ENCODE measurements around the gene HERC4. TPM values are rescaled to one million over a fixed set of nuclear protein-coding genes. Genes with fewer than 3 reads are reported as not detected.

The HERC4 gene
- total and polyA plus RNA-seq, 7 experiments from 2014 or later = 21.2 to 113 (median 71.6) TPM

DNA sequence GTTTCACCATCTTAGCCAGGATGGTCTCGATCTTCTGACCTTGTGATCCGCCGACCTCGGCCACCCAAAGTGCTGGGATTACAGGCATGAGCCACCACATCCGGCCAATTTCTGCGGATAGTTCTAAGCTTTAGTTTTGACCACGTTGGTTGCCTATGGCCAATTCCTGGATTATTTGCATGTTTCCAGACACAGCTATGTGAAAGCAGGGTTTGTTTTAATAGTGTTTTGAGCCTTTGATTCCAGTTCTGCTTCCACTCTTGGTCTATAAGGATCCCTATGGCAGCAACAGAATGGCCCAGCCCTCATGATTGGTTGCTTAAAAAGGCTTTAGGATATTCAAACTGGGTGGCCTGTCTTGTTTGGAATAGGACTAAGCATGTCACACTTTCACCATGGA lies 171.5 kb downstream of the HERC4 start:
- ATAC-seq (no peak), DNase-seq (no peak)
- H3K4me3 ChIP-seq (ENCODE audit: low read length) = no peak overlapping the region
- POLR2A ChIA-PET = no interaction called here
- Mint-ChIP-seq H3K4me1 (peaks cover 6 to 53% (median 33%) of the 10 kb centered on the region in 7 donors), H3K9me3 (no peaks in the 10 kb centered on the region), H3K36me3 (peaks cover 6 to 57% (median 40%) of the 10 kb centered on the region in 5 donors), H3K4me3 (no peak overlapping the region), H3K27ac (no peak overlapping the region), H3K27me3 (no peaks in the 10 kb centered on the region)
- CTCF ChIA-PET = no interaction called here
- intact Hi-C loops (cut with micrococcal nuclease) = no loop called here
- H3K9me3 ChIP-seq (ENCODE audit: control insufficient read depth in 2 of 3, low read length in 3 of 3) = no peaks in the 10 kb centered on the region
- peaks cover 0 to 4% of the 10 kb centered on the region in 2 donors for H3K4me1 ChIP-seq (ENCODE audit: control insufficient read depth in 2 of 2, insufficient read depth in 2 of 2, low read length in 2 of 2)
- peaks cover 7 to 70% (median 21%) of the 10 kb centered on the region in 3 experiments for H3K36me3 ChIP-seq (ENCODE audit: control insufficient read depth in 2 of 3, insufficient read depth in 3 of 3, low read length in 3 of 3)
- no peak overlapping the region for H3K27ac ChIP-seq (ENCODE audit: low read depth, low read length)
- no peaks in the 10 kb centered on the region for H3K27me3 ChIP-seq (ENCODE audit: control insufficient read depth in 2 of 2, insufficient read depth in 2 of 2, low read length in 2 of 2)

DNA sequence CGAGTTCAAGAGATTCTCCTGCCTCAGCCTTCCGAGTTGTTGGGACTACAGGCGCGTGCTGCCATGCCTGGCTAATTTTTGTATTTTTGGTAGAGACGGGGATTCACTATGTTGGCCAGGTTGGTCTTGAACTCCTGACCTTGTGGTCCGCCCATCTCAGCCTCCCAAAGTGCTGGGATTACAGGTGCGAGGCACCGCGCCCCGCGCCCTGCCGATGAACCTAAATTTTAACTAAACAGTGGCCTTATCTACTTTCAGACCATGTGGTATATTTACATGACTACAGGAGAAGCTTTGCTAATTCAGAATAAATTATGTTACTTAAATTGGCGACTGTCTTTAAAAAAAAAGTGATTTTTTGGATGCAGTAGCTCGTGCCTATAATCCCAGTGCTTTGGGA lies 181.4 kb downstream of the HERC4 start:
- Histone ChIP-seq H3K4me3 (ENCODE audit: low read length) (no peak overlapping the region), H3K9me3 (ENCODE audit: control insufficient read depth in 2 of 3, low read length in 3 of 3) (no peaks in the 10 kb centered on the region), H3K36me3 (ENCODE audit: control insufficient read depth in 2 of 3, insufficient read depth in 3 of 3, low read length in 3 of 3) (peaks cover 9 to 74% (median 26%) of the 10 kb centered on the region in 3 experiments), H3K4me1 (ENCODE audit: control insufficient read depth in 2 of 2, insufficient read depth in 2 of 2, low read length in 2 of 2) (peaks cover 0 to 2% of the 10 kb centered on the region in 2 donors), H3K27ac (ENCODE audit: low read depth, low read length) (no peak overlapping the region), H3K27me3 (ENCODE audit: control insufficient read depth in 2 of 2, insufficient read depth in 2 of 2, low read length in 2 of 2) (no peaks in the 10 kb centered on the region)
- ATAC-seq (no peak), DNase-seq (no peak)
- intact Hi-C loops (cut with micrococcal nuclease) = no loop called here
- H3K27ac Mint-ChIP-seq = no peak overlapping the region
- peaks cover 11 to 40% (median 31%) of the 10 kb centered on the region in 7 donors for H3K4me1 Mint-ChIP-seq
- H3K36me3 Mint-ChIP-seq = peaks cover 3 to 35% (median 24%) of the 10 kb centered on the region in 5 donors
- ChIA-PET CTCF (no interaction called here), POLR2A (interaction anchor here (1.2 to 1.6 kb wide), 2 partner anchors 8 to 14 kb away, joined by 3 to 4 read pairs; no protein-coding TSS in a partner anchor)
- H3K9me3 Mint-ChIP-seq = no peaks in the 10 kb centered on the region
- H3K4me3 Mint-ChIP-seq = peak overlapping the region in 1 of 10 donors; percentile 32
- H3K27me3 Mint-ChIP-seq = no peaks in the 10 kb centered on the region

- Mint-ChIP-seq H3K4me1 (peaks cover 31 to 47% (median 40%) of the 10 kb centered on the region in 7 donors), H3K9me3 (peaks cover 0 to 3% (median 0%) of the 10 kb centered on the region in 11 donors), H3K36me3 (peaks cover 3 to 27% (median 25%) of the 10 kb centered on the region in 5 donors), H3K27me3 (peaks cover 0 to 5% (median 0%) of the 10 kb centered on the region in 5 donors), H3K27ac (peak overlapping the region; percentile 90 to 98 (median 94)), H3K4me3 (peak overlapping the region; percentile 86 to 98 (median 92))
- DNase-seq = peak; percentile 62 to 82 (median 77)
- peak; percentile 76 for ATAC-seq
- Histone ChIP-seq H3K4me3 (ENCODE audit: low read length) (peak overlapping the region; percentile 75), H3K4me1 (ENCODE audit: control insufficient read depth in 2 of 2, insufficient read depth in 2 of 2, low read length in 2 of 2) (peaks cover 12 to 16% of the 10 kb centered on the region in 2 donors), H3K27me3 (ENCODE audit: control insufficient read depth in 2 of 2, insufficient read depth in 2 of 2, low read length in 2 of 2) (no peaks in the 10 kb centered on the region), H3K9me3 (ENCODE audit: control insufficient read depth in 2 of 3, low read length in 3 of 3) (no peaks in the 10 kb centered on the region), H3K36me3 (ENCODE audit: control insufficient read depth in 2 of 3, insufficient read depth in 3 of 3, low read length in 3 of 3) (peaks cover 9 to 31% (median 15%) of the 10 kb centered on the region in 3 experiments), H3K27ac (ENCODE audit: low read depth, low read length) (peak overlapping the region; percentile 83)
- intact Hi-C loops (cut with micrococcal nuclease) = loop anchor here (1.0 to 10.0 kb wide), 17 partner anchors 16 to 1240 kb away; partner anchors contain the start of genes CCAR1 (in 2 of the 2), RUFY2 (in 2 of the 2), VPS26A (in 2 of the 2) and DDX21 (in 1 of the 2)
- POLR2A ChIA-PET = interaction anchor here (0.8 to 7.4 kb wide), 8 partner anchors 9 to 449 kb away, joined by 3 to 54 read pairs (median 7); partner anchors contain the start of genes HERC4, HNRNPH3 and PBLD
- CTCF ChIA-PET = interaction anchor here (0.6 to 1.5 kb wide), 4 partner anchors 8 to 97 kb away, joined by 3 to 8 read pairs (median 4); no protein-coding TSS in a partner anchor
These were observed 190.0 kb downstream of the HERC4 start for GRCh38 chr10:67884842-67885670.

DNA sequence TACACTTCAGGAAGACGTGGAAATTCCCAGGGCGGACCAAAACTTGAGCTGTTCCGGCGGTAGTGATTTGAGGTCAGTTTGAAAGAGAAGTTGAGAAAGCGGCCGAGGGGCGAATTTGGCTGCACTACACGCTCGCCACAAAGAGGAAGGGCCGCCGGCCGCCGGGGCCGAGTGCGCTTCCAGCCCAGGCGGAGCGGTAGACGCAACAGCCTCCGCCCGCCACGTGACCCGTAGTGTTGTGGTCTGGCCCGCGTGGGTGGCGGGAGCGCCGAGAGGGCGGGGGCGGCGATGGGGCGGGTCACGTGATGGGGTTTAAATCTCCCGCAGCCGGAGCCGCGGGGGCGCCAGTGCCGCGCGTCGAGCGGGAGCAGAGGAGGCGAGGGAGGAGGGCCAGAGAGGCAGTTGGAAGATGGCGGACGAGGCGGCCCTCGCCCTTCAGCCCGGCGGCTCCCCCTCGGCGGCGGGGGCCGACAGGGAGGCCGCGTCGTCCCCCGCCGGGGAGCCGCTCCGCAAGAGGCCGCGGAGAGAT lies 190.7 kb downstream of the HERC4 start, which contains the start of gene SIRT1:
SIRT1 (plus strand) TSS at position 344 of the 529 bp plus-strand sequence; CDS start at position 410, 66 bp downstream.
- Mint-ChIP-seq H3K36me3 (peaks cover 0 to 22% (median 21%) of the 10 kb centered on the region in 5 donors), H3K27me3 (peaks cover 0 to 5% (median 0%) of the 10 kb centered on the region in 5 donors), H3K4me3 (peak within 1 kb of the TSS; percentile 86 to 98 (median 95)), H3K27ac (peak within 1 kb of the TSS; percentile 90 to 98 (median 95)), H3K9me3 (peaks cover 0 to 3% (median 0%) of the 10 kb centered on the region in 11 donors), H3K4me1 (peaks cover 27 to 43% (median 35%) of the 10 kb centered on the region in 7 donors)
- no peaks in the 10 kb centered on the region for H3K27me3 ChIP-seq (ENCODE audit: control insufficient read depth in 2 of 2, insufficient read depth in 2 of 2, low read length in 2 of 2)
- peaks cover 12 to 16% of the 10 kb centered on the region in 2 donors for H3K4me1 ChIP-seq (ENCODE audit: control insufficient read depth in 2 of 2, insufficient read depth in 2 of 2, low read length in 2 of 2)
- peak within 1 kb of the TSS; percentile 83 for H3K27ac ChIP-seq (ENCODE audit: low read depth, low read length)
- DNase-seq = peak; percentile 87 to 95 (median 90)
- H3K4me3 ChIP-seq (ENCODE audit: low read length) = peak within 1 kb of the TSS; percentile 75
- intact Hi-C loops (cut with micrococcal nuclease) = loop anchor here (1.0 to 10.0 kb wide), 14 partner anchors 16 to 1240 kb away; partner anchors contain the start of genes CCAR1 (in 2 of the 2), VPS26A (in 2 of the 2), DDX21 (in 1 of the 2) and HERC4 (in 1 of the 2)
- ChIA-PET POLR2A (interaction anchor here (1.0 to 7.4 kb wide), 9 partner anchors 28 to 526 kb away, joined by 3 to 54 read pairs (median 3); partner anchors contain the start of genes HERC4, HNRNPH3 and PBLD), CTCF (interaction anchor here (0.9 to 1.5 kb wide), 2 partner anchors 11 to 96 kb away, joined by 3 to 6 read pairs; no protein-coding TSS in a partner anchor)
- no peaks in the 10 kb centered on the region for H3K9me3 ChIP-seq (ENCODE audit: control insufficient read depth in 2 of 3, low read length in 3 of 3)
- H3K36me3 ChIP-seq (ENCODE audit: control insufficient read depth in 2 of 3, insufficient read depth in 3 of 3, low read length in 3 of 3) = peaks cover 9 to 24% (median 11%) of the 10 kb centered on the region in 3 experiments
- ATAC-seq = peak; percentile 89

GRCh38 chr10:67883710-67884312 lies 191.3 kb downstream of the HERC4 start:
- intact Hi-C loops (cut with micrococcal nuclease) = loop anchor here (1.0 to 10.0 kb wide), 14 partner anchors 17 to 1241 kb away; partner anchors contain the start of genes CCAR1 (in 2 of the 2), VPS26A (in 2 of the 2), DDX21 (in 1 of the 2) and HERC4 (in 1 of the 2)
- ATAC-seq (no peak), DNase-seq (peak in 1 of 9 donors; percentile 2)
- peaks cover 12 to 16% of the 10 kb centered on the region in 2 donors for H3K4me1 ChIP-seq (ENCODE audit: control insufficient read depth in 2 of 2, insufficient read depth in 2 of 2, low read length in 2 of 2)
- H3K4me3 Mint-ChIP-seq = peak overlapping the region; percentile 86 to 98 (median 94)
- ChIA-PET POLR2A (interaction anchor here (0.5 to 7.4 kb wide), 11 partner anchors 27 to 527 kb away, joined by 3 to 54 read pairs (median 3); partner anchors contain the start of genes HERC4, HNRNPH3 and PBLD), CTCF (interaction anchor here (0.9 to 1.5 kb wide), 2 partner anchors 11 to 96 kb away, joined by 3 to 6 read pairs; no protein-coding TSS in a partner anchor)
- peaks cover 0 to 5% (median 0%) of the 10 kb centered on the region in 5 donors for H3K27me3 Mint-ChIP-seq
- peak overlapping the region; percentile 83 for H3K27ac ChIP-seq (ENCODE audit: low read depth, low read length)
- H3K27ac Mint-ChIP-seq = peak overlapping the region; percentile 88 to 98 (median 92)
- H3K27me3 ChIP-seq (ENCODE audit: control insufficient read depth in 2 of 2, insufficient read depth in 2 of 2, low read length in 2 of 2) = no peaks in the 10 kb centered on the region
- peaks cover 0 to 16% (median 16%) of the 10 kb centered on the region in 5 donors for H3K36me3 Mint-ChIP-seq
- peak overlapping the region; percentile 75 for H3K4me3 ChIP-seq (ENCODE audit: low read length)
- peaks cover 22 to 37% (median 29%) of the 10 kb centered on the region in 7 donors for H3K4me1 Mint-ChIP-seq
- H3K9me3 Mint-ChIP-seq = peaks cover 0 to 3% (median 0%) of the 10 kb centered on the region in 11 donors
- peaks cover 8 to 19% (median 9%) of the 10 kb centered on the region in 3 experiments for H3K36me3 ChIP-seq (ENCODE audit: control insufficient read depth in 2 of 3, insufficient read depth in 3 of 3, low read length in 3 of 3)
- no peaks in the 10 kb centered on the region for H3K9me3 ChIP-seq (ENCODE audit: control insufficient read depth in 2 of 3, low read length in 3 of 3)
